C4-2B (cell line): Measurements from ENCODE around the gene PEX11B.

Experiments used
- CTCF ChIP-seq: fragments of 450-650 bp; conservative IDR thresholded peaks from 2 replicates; pipeline ENCODE4 v1.5.1; 2017; ENCODE audit warnings: mild to moderate bottlenecking
- ZFX ChIP-seq: fragments of 450-650 bp; IDR thresholded peaks from 2 replicates; pipeline ENCODE4 v1.6.1; 2017

- TF ChIP-seq CTCF (no peak), ZFX (no peak)
Measured at GRCh38 chr1:145898756-145899155, 19.8 kb downstream of the PEX11B start.
